H1 (cell line): ENCODE measurements around the gene TCAF1.

Experiments used
- CEBPB ChIP-seq: IDR thresholded peaks from 2 replicates; pipeline ENCODE4 v1.6.1; 2012; ENCODE audit warnings: low read depth, low read length
- KDM1A ChIP-seq: fragments of 200-600, 300-600 bp; sonication (generic); IDR thresholded peaks from 2 replicates; pipeline ENCODE4 v1.7.1; 2016; ENCODE audit warnings: mild to moderate bottlenecking, low read length, borderline replicate concordance
- KDM5A ChIP-seq: fragments of 200-600 bp; IDR thresholded peaks from 2 replicates; pipeline ENCODE4 v1.7.1; 2012; ENCODE audit warnings: mild to moderate bottlenecking, low read length, inconsistent platforms, mixed read lengths
- SP2 ChIP-seq: IDR thresholded peaks from 2 replicates; pipeline ENCODE4 v1.6.1; 2012; ENCODE audit warnings: mild to moderate bottlenecking, low read length, inconsistent platforms
- TF ChIP-seq, protein P1 (sequence below), 3 experiments: IDR thresholded peaks; 1 replicate in 2 of 3; 2 replicates in 1 of 3; pipeline versions ENCODE4 v1.5.1 to v1.6.1; 2011; ENCODE audit warnings: low read length in 3 of 3, mild to moderate bottlenecking in 3 of 3, inconsistent platforms in 2 of 3, low read depth in 1 of 3, moderate library complexity in 1 of 3; ENCODE audit not compliant: insufficient read depth in 1 of 3; ENCODE audit errors: control extremely low read depth in 1 of 3

DNA sequence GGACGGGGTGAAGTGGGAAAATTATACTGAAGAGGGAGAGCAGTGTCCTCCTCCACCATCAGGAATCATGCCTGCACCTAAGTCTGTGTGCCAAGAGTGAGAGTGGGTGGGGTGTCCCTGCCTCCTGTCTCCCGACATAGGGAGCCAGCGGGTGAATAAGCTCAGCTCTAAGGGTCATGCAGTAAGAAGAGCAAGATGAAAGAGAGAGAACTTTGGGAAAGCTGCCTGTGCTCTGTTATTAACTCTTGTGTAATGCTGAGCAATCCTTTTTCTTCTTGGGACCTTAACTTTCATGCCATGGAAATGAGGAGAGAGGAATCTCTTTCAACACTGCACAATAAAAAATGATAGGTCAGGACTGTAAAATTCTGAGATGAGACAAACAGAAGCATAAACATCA is 7.9 kb upstream of the TCAF1 start:
- no peak for TF ChIP-seq CEBPB
- TF ChIP-seq KDM1A = no peak
- no peak for TF ChIP-seq KDM5A
- TF ChIP-seq, protein P1, sequence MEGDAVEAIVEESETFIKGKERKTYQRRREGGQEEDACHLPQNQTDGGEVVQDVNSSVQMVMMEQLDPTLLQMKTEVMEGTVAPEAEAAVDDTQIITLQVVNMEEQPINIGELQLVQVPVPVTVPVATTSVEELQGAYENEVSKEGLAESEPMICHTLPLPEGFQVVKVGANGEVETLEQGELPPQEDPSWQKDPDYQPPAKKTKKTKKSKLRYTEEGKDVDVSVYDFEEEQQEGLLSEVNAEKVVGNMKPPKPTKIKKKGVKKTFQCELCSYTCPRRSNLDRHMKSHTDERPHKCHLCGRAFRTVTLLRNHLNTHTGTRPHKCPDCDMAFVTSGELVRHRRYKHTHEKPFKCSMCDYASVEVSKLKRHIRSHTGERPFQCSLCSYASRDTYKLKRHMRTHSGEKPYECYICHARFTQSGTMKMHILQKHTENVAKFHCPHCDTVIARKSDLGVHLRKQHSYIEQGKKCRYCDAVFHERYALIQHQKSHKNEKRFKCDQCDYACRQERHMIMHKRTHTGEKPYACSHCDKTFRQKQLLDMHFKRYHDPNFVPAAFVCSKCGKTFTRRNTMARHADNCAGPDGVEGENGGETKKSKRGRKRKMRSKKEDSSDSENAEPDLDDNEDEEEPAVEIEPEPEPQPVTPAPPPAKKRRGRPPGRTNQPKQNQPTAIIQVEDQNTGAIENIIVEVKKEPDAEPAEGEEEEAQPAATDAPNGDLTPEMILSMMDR (IDR thresholded peaks at IDR 0.05; ENCODE audit: control extremely low read depth in 1 of 3, insufficient read depth in 1 of 3, low read depth in 1 of 3, low read length in 3 of 3) = no peak
- TF ChIP-seq SP2 = no peak
